ENCODE results near the gene DDB1. TPM values are rescaled to one million over a fixed set of nuclear protein-coding genes. Genes with fewer than 3 reads are reported as not detected.

Gene DDB1
- total and polyA plus RNA-seq, 2 of the 13 experiments (the other 11 are each of a cell fraction or from before 2014, with no cell fraction given) = 217 to 266 TPM

- H3K36me3 ChIP-seq (replicated peaks in 1 of 2; ENCODE audit: control insufficient read depth in 1 of 2, insufficient read depth in 2 of 2, low read length in 2 of 2) = peaks cover 18 to 39% of the 10 kb centered on the region in 2 experiments; a peak in 4 of 5 replicates
- FAIRE-seq (no peak), ATAC-seq (peak; percentile 15), DNase-seq (ENCODE audit: low spot score) (no peak)
- H3K27me3 ChIP-seq (ENCODE audit: control insufficient read depth in 1 of 2, insufficient read depth in 2 of 2, low read length in 2 of 2) = no peaks in the 10 kb centered on the region; a peak in 1 of 5 replicates
- 64% methylated on average over 3 of the region's 12 CpGs for WGBS (ENCODE audit: low lambda C conversion rate)
- peak overlapping the region; percentile 91 for H3K9ac ChIP-seq (ENCODE audit: insufficient read depth, low read depth, low read length)
- H3K4me3 ChIP-seq (replicated peaks in 1 of 3; ENCODE audit: insufficient read depth in 1 of 3, low read depth in 2 of 3, low read length in 3 of 3) = peak overlapping the region; percentile 67 to 88 (median 83)
- peaks cover 20% of the 10 kb centered on the region for H4K20me1 ChIP-seq (ENCODE audit: insufficient read depth, low read length)
- peak overlapping the region; percentile 94 for H3K27ac ChIP-seq (ENCODE audit: extremely low read length, insufficient read depth, low read length)
- H3K79me2 ChIP-seq (ENCODE audit: insufficient read depth, low read length) = peaks cover 45% of the 10 kb centered on the region
- H3K4me1 ChIP-seq (ENCODE audit: insufficient read depth, low read length) = peaks cover 74% of the 10 kb centered on the region
- no peaks in the 10 kb centered on the region for H3K9me3 ChIP-seq (ENCODE audit: low read length)
- in situ Hi-C loops (cut with HindIII; ENCODE audit: extremely low pct_ligation_motif_present, low pct_unique_long_range_greater_than_20kb) (no loop called here), intact Hi-C loops (cut with micrococcal nuclease; ENCODE audit: unreplicated experiment) (no loop called here)
- H3K4me2 ChIP-seq (ENCODE audit: low read depth, low read length) = peak overlapping the region; percentile 93
- TSS peak; percentile 81 for BruUV-seq (replicated peaks)
- ChIA-PET POLR2A (interaction anchor here (0.8 to 2.3 kb wide), 4 partner anchors 13 to 134 kb away, joined by 3 to 8 read pairs (median 3); partner anchors contain the start of genes CPSF7 and SDHAF2), CTCF (ENCODE audit: low intra/inter-chr PET ratio, low total read pairs) (no interaction called here)
- no peak overlapping the region for H2AFZ ChIP-seq (ENCODE audit: low read length)
- TF ChIP-seq ZBTB10 (CRISPR knock-in tag; IDR thresholded peaks at IDR 0.05; ENCODE audit: borderline replicate concordance) = 0 out of 2 replicates have a peak, but pooled peaks have one; percentile 6
- TF ChIP-seq ZNF121 (CRISPR knock-in tag; IDR thresholded peaks at IDR 0.05) = no peak
- peak; percentile 11; the same call in 1 of the 2 replicates for TF ChIP-seq ONECUT2 (CRISPR knock-in tag; IDR thresholded peaks at IDR 0.05)
- peak; percentile 37 for TF ChIP-seq MED8 (CRISPR knock-in tag; IDR thresholded peaks at IDR 0.05; ENCODE audit: insufficient replicate concordance)
- 0 out of 2 replicates have a peak, but pooled peaks have one; percentile 4 for TF ChIP-seq KDM5B (CRISPR knock-in tag; IDR thresholded peaks at IDR 0.05; ENCODE audit: borderline replicate concordance)
- TF ChIP-seq ZNF234 (CRISPR knock-in tag; conservative IDR thresholded peaks at IDR 0.05) = no peak
- 0 out of 2 replicates have a peak, but pooled peaks have one; percentile 12 for TF ChIP-seq PLSCR1 (CRISPR knock-in tag; IDR thresholded peaks at IDR 0.05; ENCODE audit: borderline replicate concordance)
- 0 out of 2 replicates have a peak, but pooled peaks have one; percentile 30 for TF ChIP-seq FOXJ3 (CRISPR knock-in tag; IDR thresholded peaks at IDR 0.05; ENCODE audit: borderline replicate concordance)
- TF ChIP-seq THAP8 (CRISPR knock-in tag; IDR thresholded peaks at IDR 0.05; ENCODE audit: borderline replicate concordance) = 0 out of 2 replicates have a peak, but pooled peaks have one; percentile 12
- no peak for TF ChIP-seq SYNCRIP (IDR thresholded peaks at IDR 0.05; ENCODE audit: insufficient read depth, low read depth, low read length)
- TF ChIP-seq ZNF407 (CRISPR knock-in tag; IDR thresholded peaks at IDR 0.05; ENCODE audit: not compliant biosample characterization) = peak; percentile 20
These were observed 37.3 kb downstream of the DDB1 start for GRCh38 chr11:61295596-61295926.
